ENCODE measurements around the gene TMEM11. TPM values are rescaled to one million over a fixed set of nuclear protein-coding genes. Genes with fewer than 3 reads are reported as not detected.

Gene TMEM11, protein sequence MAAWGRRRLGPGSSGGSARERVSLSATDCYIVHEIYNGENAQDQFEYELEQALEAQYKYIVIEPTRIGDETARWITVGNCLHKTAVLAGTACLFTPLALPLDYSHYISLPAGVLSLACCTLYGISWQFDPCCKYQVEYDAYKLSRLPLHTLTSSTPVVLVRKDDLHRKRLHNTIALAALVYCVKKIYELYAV
- total RNA-seq: 21.1 TPM

DNA sequence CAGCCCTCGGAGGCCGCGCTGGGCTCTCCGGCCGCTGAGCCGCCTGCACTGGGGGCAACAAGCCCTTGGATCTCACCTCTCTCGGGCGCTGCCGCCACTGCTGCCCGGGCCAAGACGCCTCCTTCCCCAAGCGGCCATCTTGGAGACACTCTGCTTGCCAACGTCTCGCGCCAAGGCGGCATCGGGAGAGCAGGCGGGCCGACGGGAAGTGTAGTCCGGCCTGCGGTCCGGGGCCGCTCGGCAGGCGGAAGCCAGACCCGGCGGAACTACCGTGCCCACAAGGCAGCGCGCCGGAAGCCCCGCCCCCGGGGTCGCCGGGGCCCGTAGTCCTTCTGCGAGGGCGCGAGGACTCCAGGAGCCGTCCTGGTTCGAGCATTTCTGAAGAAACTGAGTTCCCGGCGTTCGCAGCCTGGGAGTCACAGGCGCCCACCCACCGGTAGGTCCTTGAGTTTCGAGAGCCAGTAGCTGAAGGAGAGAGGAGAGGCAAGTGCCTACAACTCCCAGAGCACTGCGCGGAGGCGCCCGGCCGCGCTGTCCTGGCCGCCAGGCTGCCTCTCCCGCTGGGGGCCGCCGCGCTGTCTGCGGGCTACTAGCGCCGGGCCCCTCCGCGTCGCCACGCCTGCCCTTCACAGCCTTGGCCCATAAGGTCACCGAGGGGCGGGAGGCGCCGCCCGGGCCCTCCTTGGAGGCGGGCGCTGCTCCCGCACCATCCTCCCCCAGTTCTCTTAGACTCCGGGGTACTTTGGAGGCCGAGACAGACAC is at the start of gene TMEM11:
Gene TMEM11, minus strand, starts transcription at position 147 of the 762 bp plus-strand sequence. Its CDS starts 9 bp downstream, at position 138.
- ATAC-seq: peak; percentile 93

DNA sequence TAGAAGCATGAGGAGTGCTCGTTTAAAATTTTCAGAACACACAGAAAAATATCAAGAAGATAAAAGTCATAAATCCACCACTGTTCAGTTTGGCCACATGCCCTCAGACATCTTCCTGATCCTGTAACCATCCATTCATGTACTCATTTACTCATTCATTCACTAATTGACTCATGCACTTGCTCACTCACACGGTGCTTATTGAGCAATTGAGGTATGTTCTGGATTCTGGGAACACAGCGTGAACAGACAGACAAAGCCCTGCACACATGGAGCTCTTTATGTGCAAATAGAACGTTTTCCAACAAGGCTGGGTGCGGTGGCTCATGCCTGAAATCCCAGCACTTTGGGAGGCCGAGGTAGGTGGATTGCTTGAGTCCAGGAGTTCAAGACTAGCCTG is 49.4 kb upstream of the TMEM11 start:
- peak; percentile 92 for ATAC-seq

DNA sequence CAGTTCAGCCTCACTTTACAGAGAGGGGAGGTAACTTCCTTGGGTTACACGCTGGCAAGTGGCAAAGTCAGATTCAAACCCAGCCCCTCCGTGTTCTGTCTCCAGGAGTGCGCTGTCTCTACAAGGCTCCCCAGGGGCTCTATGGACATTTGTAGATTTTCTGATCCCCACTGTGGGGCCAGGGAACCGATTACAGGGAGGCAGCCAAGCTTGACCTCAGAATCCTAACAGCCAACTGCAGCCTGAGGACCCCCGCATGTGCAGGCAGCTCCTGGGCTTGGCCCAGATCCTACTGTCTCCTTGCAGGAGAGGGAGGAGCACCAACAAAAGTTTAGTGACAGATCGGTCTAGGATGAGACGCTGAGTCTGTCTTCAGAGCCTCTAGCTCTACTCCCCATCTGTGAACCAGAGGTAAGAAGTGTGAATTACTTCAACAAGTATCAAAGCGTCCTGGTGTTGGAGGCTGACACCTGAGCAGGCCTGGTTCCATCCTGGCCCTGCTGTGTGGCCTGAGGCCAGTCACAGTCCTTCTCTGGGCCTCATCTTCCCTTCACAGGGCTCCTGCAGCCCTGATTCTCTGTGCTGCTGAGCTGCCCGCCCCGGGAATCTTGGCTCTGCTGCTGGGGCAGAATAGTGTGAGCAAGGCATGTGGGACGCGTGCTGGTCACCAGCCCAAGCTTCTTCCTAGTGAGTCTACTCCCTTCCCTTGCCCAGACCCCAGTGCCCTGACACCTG is 48.5 kb upstream of the TMEM11 start:
- ATAC-seq: peak; percentile 13

DNA sequence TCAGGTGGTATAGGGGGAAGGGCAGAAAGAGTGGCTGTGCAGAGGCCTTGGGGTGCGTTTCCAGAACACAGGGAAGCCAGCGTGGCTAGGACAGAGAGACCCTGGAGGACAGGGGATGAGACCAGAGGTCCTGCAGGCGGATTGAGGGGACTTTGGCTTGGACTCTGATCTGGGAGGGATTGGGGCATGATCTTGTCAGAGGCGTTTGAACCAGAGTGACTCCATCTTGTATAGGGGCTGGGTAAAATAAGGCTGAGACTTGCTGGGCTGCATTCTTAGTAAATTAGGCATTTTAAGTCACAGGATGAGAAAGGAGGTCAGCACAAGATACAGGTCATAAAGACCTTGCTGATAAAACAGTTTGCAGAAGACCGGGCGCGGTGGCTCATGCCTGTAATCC is 44.6 kb upstream of the TMEM11 start:
- ATAC-seq: no peak

DNA sequence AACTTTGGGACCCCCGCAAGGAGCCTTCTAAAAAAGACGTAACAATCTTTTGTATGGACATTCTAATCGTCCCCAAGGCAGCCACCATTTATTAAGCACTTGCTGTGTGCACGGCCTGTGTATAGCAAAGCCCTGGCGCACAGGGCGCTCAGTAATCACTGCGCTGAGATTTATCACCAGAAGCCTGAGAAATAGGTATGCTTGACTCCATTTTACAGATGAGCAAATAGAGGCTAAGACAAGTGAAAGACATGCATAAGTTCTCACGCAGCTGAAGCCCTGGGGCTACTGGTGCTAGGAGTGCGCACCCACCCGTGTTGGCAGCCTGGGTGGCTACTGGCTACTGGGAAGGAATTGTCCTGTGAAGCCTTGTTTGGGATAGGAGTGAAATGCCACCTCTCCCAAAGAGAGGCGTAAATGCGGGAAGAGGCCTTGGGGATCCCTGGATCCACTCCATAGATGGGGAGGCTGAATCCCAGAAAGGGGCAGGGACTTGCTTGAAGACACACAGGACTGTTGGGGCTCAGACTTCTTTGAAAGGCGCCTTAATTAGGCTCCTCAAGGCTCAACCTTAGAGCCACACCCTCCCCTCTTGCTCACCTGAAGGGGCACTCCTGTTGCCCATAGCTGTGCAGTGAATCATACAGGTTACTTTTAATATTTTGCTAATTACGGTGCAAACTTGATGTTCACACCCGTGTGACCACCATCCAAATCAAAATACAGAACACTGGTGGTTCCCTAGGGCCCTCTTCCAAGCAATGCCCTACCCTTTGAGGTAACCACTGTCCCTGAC is 39.9 kb upstream of the TMEM11 start:
- ATAC-seq: peak; percentile 78

DNA sequence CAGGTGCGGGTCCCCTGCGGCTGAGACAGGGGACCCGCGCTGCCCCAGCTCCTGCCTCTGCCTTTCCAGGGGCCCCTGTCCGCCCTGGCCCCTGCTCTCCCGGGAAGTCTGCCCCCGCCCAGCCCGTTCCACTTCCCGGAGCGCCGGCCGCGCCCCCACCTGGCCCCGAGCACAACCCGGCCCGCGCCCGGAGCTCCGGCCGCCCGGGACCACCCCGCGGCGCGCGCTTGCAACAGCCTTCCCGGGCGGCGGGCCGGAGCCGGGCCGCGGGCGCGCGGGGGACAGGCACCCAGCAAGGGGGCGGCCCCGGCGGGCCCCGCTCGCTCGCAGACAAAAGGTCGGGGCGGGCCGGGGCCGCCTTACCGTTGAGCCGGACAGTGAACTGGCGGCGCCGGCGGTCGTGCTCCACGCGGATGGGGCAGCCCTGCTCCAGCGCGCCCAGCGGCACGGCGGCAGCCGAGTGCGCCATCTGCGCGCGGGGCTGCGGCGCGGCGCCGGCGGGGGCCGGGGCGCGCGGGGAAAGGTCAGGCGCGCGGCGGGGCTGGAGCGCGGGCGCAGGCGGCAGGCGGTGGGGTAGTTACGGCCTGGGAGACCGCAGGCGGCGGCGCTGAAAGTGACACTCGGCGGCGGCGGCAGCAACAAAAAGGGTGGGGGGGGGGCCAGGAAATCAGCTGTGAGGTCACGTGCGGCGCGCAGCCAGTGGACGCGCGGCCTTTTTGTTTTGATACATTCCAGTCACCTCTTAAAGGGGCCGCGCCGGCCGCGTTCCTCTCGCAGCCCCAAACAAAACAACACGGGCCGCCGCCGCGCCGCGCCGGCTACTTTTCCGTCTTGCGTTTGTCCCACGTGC is 39.1 kb upstream of the TMEM11 start, which contains the start of gene NATD1:
Gene NATD1, minus strand, starts transcription at position 615 of the 850 bp plus-strand sequence. Its CDS starts 146 bp downstream, at position 469.
- peak; percentile 75 for ATAC-seq

DNA sequence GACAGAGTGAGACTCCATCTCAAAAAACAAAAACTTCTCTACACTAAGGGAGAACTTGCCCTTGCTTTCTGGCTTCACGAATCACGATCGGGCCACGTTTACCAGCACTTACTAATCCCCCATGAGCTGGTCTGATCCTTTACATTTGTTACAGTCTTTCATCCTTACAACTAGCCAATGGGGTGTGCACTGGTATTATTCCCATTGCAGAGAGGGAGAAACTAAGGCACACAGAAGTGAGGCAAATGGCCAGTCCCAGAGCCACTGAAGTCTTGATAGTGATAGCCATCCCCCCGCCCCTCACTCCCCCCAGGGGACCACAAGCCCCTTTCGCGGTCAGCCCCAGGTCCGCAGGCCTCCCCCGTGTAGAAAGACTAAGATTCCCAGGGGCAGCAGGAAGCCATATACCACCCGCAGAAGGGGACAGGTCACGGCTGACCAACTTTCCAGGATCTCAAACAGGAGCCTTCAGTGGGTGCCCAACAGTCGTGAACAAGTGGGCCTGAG is 38.4 kb upstream of the TMEM11 start:
- no peak for ATAC-seq

DNA sequence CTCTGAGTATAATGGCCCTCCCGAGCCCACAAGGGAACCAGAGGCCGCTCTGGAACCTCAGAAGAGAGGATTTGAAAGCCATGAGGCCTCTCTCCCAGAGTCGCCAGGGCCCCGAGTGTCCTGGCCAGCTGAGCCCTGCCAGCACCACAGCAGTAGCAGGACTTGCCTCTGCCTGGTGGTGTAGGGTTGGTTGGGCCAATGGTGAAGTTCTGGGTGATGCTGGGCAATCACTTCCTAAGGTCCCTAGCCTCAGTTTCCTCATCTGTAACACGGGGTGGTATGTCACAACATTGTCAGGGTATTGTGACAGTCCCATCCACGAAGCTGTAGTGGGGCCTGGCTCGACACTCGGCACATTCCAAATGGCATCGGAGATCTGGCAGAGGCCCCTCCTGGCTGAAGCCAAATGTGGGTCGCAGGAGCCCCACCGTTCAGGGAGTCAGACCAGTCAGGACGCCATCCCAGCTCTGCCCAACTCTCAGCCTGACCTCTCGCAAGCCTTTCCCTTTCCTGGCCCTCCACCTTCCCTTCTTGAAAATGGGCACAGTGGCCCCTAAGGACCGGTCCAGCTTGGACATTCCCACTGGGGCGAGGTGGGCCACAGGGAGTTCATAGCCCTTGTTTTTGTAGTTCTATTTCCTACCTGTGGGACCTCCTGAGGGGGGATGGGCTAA is 37.5 kb upstream of the TMEM11 start:
- no peak for ATAC-seq

DNA sequence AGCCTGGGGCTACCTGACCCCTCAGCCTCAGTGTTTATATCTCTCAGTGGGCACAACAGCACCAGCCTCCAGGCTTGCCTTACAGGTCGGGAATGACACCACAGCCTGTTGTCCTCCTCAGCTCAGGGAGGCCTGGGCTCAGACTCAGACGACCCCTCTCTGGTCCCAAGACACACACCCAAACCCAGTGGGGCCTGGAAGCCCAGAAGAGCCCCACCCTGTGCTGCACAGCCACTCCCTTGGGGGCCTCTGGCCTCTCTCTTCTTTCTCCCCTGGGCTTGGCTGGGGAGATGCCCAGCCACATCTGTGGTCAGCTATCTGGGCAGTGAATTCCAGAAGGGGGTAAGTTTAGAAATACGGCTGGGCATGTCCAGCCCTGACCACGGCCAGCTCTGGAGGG is 36.9 kb upstream of the TMEM11 start:
- ATAC-seq: no peak

DNA sequence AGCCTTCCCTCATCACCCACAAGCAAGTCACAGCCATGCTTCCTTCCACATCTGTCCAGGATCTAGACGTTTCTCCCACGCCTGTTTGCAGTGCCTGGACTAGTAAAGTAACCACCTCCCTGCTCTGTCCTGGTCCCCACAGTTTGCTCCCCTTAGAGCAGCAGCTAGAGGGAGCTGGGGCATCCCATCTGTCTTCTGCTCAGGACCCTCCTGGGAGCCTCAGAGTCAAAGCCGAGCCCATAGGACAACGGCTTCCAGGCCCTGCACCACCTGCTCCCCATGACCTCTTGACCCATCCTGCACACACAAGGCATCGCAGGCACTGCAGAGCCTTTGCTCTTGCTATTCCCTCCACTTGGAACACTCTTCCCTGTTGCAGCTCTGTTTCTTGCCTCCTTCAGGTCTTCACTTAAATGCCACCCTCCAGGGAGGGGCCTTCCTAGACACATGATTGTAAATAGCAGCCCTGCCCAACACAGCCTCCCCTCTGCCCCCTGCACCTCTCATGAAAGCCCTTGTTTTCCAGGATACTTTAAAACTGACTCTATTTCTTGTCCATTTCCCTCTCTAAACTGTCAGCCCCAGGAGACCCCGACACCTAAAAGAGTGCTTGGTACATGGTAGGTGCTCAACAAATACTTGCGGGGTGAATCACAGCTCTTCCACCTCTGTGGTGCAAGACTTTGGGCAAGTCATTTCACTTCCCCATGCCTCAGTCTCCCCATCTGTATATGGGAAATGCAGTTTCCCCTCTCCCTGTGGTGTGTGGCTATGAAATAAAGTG is 36.2 kb upstream of the TMEM11 start:
- no peak for ATAC-seq

DNA sequence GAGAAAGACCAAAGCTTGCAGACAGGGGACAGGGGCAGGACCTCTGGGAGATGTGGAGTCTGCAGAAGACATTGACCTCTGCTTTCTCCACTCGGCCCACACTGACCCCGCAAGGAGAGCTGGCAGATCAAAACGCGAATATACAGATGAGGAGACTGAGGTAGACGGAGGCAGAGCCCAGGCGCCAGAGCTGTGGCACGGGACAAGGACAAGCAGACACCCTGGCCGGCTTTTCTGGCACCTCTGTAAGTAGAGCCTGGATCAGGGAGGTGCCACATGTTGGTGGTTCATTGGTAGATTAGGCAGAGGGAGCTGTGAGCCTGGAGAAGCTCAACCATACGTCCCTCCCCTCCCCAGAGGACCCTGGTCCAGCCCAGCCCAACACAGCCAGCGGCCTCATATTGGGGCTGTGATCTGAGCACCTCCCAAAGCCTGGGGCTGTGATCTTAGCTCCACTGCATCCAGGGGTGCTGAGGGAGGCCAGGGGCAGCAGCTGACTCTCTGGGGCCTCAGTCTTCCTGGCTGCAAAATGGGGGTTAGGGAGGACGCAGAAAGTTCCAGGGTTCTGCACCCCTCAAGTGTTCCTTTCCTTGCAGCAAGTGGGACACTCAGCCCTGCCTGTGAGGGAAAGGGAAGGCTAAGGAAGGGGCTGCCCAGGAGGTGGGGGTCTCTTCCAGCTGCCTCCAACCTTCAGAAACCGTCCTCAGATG is 35.3 kb upstream of the TMEM11 start:
- no peak for ATAC-seq

DNA sequence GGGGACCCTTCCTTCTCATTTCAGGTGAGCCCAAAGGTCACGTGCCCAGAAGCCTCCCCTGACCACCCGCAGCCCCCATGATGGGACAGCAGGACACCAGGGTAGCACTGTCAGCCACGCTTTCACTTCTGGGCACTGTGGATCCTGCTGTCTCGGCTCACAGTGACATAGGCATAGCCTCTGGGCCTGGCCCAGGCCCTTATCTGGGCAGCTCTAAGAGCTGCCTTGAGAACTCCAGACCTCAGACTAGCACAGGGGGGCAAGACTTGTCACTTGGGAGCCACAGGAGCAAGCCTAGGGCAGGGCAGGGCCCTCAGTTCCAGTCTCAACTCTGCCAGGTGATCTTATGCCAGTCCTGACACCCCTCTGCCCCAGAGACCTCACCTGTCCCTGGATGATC is 34.5 kb upstream of the TMEM11 start:
- no peak for ATAC-seq

DNA sequence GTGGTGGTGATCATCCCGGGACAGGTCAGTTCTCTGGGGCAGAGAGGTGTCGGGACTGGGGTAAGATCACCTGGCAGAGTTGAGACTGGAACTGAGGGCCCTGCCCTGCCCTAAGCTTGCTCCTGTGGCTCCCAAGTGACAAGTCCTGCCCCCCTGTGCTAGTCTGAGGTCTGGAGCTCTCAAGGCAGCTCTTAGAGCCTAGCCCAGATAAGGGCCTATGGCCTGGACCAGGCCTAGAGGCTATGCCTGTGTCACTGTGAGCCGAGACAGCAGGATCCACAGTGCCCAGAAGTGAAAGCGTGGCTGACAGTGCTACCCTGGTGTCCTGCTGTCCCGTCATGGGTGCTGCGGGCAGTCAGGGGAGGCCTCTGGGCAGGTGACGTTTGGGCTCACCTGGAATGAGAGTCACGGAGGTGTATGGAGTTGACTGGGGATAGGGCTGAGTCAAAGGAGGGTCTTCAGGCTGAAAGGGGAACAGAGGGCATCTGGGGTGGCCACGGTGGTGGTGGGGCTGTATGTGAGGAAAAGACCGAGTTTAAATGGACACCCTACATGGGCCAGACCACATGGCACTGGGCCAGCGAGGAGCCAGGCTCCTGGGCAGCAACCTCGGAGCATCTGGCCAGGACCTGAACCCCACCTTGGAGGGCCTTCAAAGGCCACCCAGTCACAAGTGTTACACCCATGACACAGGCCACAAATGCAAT is 33.7 kb upstream of the TMEM11 start:
- no peak for ATAC-seq

DNA sequence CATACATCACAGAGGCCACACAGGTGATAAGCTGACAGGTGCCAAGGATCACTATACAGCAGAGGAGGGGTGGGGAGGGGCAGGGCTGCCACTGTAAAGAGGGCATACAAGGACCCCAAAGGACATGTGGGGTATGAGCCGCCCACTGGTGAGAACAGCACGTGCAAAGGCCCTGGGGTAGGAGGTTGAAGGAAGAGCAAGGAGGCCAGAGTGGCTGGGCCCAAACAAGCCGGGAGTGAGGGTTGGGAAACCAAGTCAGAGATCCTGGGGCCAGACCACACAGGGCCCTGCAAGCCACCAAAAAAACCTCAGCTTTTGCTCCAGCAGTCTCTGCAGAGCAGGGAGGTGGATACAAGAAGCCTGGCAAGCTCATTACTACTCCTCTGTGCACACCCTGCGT is 32.7 kb upstream of the TMEM11 start:
- no peak for ATAC-seq

DNA sequence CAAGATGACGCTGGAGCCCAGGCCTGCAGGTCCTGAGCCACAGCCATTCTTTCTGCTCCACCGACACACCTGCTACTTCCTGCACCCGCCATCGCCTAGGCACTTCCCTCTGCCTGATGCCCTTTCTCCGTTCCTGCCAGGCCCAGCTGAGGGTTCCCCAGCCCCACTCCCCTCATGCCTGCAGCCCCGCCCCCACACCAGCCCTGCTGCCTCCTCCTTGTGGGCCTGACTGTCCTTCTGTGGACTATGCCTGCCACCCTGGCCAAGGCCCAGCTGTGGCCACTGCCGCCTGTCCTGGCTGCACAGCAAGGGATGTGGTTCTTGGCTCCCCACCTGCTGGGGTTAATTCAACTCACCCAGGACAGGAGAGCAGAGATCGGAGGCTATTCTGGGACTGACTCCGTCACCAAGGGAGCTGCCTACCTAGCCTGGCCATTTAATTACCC is 31.7 kb upstream of the TMEM11 start:
- no peak for ATAC-seq

DNA sequence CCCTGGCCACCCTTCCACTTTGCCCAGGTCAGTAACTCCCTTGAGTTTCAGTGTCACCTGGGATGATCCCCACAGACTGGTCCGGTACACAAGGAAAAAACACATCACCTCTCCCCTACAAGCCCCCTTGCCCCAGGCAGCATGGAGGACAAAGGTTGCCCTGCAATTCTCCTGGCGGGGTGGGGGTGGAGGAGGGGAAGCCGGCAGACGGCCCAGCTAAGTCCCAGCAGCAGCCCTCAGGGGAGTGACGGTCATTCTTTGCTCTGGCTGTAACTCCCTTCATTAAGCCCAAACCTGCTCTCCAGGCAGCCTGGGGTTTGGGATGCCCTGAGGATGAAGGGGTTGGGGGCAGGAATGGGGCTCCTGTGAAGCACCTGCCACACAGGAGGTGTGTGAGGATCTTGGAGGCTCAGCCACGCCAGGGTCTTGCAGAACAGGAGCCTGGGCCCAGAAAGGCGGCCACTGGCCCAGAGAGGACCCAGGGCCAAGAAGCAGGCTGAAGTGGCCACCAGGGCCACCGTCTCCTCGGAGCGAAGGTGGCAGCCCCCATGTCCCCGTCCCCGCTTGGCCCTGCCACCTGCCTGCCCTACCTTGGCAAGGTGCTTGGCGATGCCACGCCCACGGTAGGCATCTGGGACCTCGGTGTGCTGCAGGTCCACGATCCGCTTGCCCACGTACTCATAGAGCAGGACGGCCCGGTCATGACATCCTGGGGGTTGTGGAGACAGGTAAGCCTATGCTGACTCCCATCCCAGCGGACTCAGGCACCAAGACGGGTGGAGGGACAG is 29.7 kb upstream of the TMEM11 start:
- ATAC-seq: no peak

DNA sequence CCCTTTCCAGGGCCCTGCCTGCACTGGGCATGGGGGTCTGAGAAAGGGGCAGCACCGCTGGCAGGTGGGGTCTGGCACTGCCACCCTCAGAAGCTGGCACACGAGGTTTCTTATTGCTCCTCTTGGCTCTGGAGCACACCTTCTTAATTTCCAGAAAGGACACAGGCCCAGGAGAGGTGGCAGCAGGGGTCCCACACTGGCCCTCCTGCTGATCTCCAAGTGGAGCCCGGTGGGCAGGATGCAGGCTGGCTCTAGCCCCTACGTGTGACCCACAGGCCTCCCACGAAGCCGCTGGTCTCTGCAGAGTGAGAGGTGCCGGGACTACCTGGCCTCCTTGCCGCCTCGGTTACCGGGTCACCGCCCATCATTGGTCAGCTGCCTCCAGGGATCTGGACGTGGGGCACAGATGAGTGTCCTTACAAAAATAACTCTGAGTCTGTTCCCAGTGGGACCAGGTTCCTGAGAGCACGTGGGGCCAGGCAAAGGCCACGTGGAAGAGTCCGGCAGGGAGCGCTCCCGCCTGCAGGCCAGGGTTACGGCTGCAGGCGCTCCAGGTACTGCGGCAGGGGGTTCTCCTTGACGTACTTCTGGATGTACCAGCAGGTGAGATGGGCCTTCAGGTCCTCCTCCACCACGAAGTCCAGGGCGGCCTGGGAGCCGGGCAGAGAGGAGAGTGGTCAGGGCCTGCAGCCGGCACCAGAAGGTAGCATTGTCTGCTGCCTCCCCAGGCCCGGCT is 29.0 kb upstream of the TMEM11 start:
- no peak for ATAC-seq

Data from esophagus mucosa (tissue), 1 donor.